Spleen (tissue), 11 donors: ENCODE results near the gene IGLL5. TPM values are rescaled to one million over a fixed set of nuclear protein-coding genes. Genes with fewer than 3 reads are reported as not detected.
A peak's percentile ranks its signal among the peaks of the same experiment; 100 is the strongest.
"Not testable (repeated sequence)": the region's sequence is repeated elsewhere in the genome, so short reads cannot be mapped to it uniquely, and the experiment has no call there.

ENCODE experiments used
- DNase-seq: peaks from one replicate; pipeline ENCODE4 v3.0.0-alpha.2; 2020
- H3K27ac ChIP-seq, 8 donors: fragments of 200-600 bp; sonication (generic) in 7 of 8; 1 replicate in 4 of 8; 2 replicates in 4 of 8; pipeline versions ENCODE4 v1.5.0 to v1.8.0; 2016 to 2021; ENCODE audit warnings: inconsistent platforms in 4 of 8, mild to moderate bottlenecking in 4 of 8, moderate library complexity in 1 of 8
- H3K27me3 ChIP-seq, 7 donors: fragments of 200-600 bp; sonication (generic) in 6 of 7; replicated peaks in 1 of 7; 1 replicate in 4 of 7; 2 replicates in 3 of 7; pipeline versions ENCODE4 v1.5.0 to v1.8.0; 2016 to 2021; ENCODE audit warnings: inconsistent platforms in 3 of 7, mild to moderate bottlenecking in 1 of 7
- H3K36me3 ChIP-seq, 6 donors: fragments of 200-600 bp; sonication (generic) in 5 of 6; 1 replicate in 4 of 6; 2 replicates in 2 of 6; pipeline versions ENCODE4 v1.5.0 to v1.8.0; 2016 to 2021; ENCODE audit warnings: inconsistent platforms in 2 of 6
- H3K4me1 ChIP-seq, 6 donors: fragments of 200-600 bp; sonication (generic) in 5 of 6; 1 replicate in 3 of 6; 2 replicates in 3 of 6; pipeline versions ENCODE4 v1.5.0 to v1.8.0; 2016 to 2021; ENCODE audit warnings: inconsistent platforms in 3 of 6
- H3K4me3 ChIP-seq, 8 donors: fragments of 200-600 bp; sonication (generic) in 7 of 8; 1 replicate in 4 of 8; 2 replicates in 4 of 8; pipeline versions ENCODE4 v1.5.0 to v1.8.0; 2016 to 2021; ENCODE audit warnings: inconsistent platforms in 4 of 8, mild to moderate bottlenecking in 4 of 8, moderate library complexity in 2 of 8
- H3K9me3 ChIP-seq, 8 donors: fragments of 200-600 bp; sonication (generic) in 7 of 8; 1 replicate in 4 of 8; 2 replicates in 4 of 8; pipeline versions ENCODE4 v1.5.0 to v1.8.0; 2016 to 2021; ENCODE audit warnings: inconsistent platforms in 4 of 8
- POLR2A ChIP-seq, 3 donors: fragments of 450-650 bp; IDR thresholded peaks; one replicate each; pipeline ENCODE4 v1.5.1; 2017; ENCODE audit warnings: antibody characterized with exemption in 3 of 3, mild to moderate bottlenecking in 1 of 3
- POLR2AphosphoS5 ChIP-seq, 3 donors: sonication (generic); formaldehyde crosslinking; IDR thresholded peaks; one replicate each; pipeline ENCODE4 v1.5.1; 2017; ENCODE audit warnings: antibody characterized with exemption in 3 of 3
- WGBS, 5 donors: extraction: QIAGEN DNeasy Blood & Tissue Kit in 3 of 5; methylation state at CpG; one replicate each; pipeline versions ENCODE4 v1.1.5 to v1.1.7; 2013 to 2018; 5-methylcytosine and 5-hydroxymethylcytosine counted together
- intact Hi-C: fragments of 100-400 bp; cut with DNase I; formaldehyde crosslinking; loops from one replicate; pipeline ENCODE4 v1.15.0; 2023; ENCODE audit warnings: low total_unique reads
- polyA plus RNA-seq, 3 donors: library from polyadenylated mRNA; stranded (reverse); fragments of 200-250 nt; gene quantifications; one replicate each; pipeline ENCODE4 v1.2.1, GENCODE V29; 2013
- total RNA-seq, 7 donors: library from RNA; depleted of rRNA in 3 of 7; stranded (reverse); fragments of >200 nt in 3 of 7; fragmentation: NEBNext Ultra II Directional in 4 of 7; extraction: Animal tissue kit (Norgen Biotek cat#: 25700) in 4 of 7; gene quantifications; one replicate each; pipeline versions ENCODE4 v1.1.0 to v1.2.1, GENCODE V29; 2016 to 2021
- TF ChIP-seq, protein P1 (sequence below), 11 experiments: fragments of 200-600 bp in 7 of 11; fragments of 450-650 bp in 4 of 11; sonication (generic) in 4 of 11; IDR thresholded peaks in 8 of 11; conservative IDR thresholded peaks in 3 of 11; 1 replicate in 7 of 11; 2 replicates in 4 of 11; pipeline versions ENCODE4 v1.4.0 to v1.8.0; 2016 to 2021; ENCODE audit warnings: antibody characterized with exemption in 11 of 11, inconsistent platforms in 4 of 11, mild to moderate bottlenecking in 1 of 11
- donor health status: healthy with polysubstance abuse.
- donor health status: DM: no; HTN: no; CAD: no; lungs with moderate emphysema.
- donor health status: DM: no; HTN: no; CAD: no.
- donor health status: Bipolar disorder and iron deficiency.
- donor health status: healthy.
- donor health status: DM: no; HTN: no; CAD: no.
- donor health status: DM: yes; HTN: yes; CAD: no.

IGLL5 gene
- total and polyA plus RNA-seq, 10 donors = 55.9 to 720 (median 127) TPM

DNA sequence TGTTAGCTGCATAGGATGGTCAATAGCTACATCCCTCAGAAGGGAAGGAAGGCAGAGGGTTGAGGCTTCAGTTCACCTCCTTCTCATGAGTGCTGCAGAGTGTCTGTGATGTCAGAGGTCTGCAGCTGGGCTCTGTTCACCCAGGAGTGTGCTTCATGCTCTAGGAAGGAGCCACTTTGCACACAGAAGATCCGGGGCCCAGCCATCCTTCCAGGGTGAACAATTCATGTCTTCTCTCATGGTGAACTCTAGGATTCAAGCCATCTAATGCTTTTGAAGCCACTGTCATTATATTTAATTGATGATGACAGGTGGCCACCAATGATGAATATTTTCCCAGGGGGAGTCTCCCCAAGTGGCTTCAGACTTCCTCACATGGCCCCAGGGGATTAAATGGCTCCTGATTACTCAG, 16.2 kb downstream of the IGLL5 start:
- TF ChIP-seq POLR2AphosphoS5 (IDR thresholded peaks at IDR 0.05) = peak in 1 of 3 donors; percentile 13
- H3K36me3 ChIP-seq, H3K4me3 ChIP-seq, H3K27me3 ChIP-seq, intact Hi-C loops, H3K9me3 ChIP-seq: not testable (repeated sequence)
- peak overlapping the region in 3 of 8 donors; percentile 34 to 65 (median 62) for H3K27ac ChIP-seq
- 60 to 82% (median 69%) methylated on average over 1 of the region's 1 CpG for WGBS, 5 donors
- peak; percentile 67 for DNase-seq
- peaks cover 0 to 37% (median 0%) of the 10 kb centered on the region in 6 donors for H3K4me1 ChIP-seq

DNA sequence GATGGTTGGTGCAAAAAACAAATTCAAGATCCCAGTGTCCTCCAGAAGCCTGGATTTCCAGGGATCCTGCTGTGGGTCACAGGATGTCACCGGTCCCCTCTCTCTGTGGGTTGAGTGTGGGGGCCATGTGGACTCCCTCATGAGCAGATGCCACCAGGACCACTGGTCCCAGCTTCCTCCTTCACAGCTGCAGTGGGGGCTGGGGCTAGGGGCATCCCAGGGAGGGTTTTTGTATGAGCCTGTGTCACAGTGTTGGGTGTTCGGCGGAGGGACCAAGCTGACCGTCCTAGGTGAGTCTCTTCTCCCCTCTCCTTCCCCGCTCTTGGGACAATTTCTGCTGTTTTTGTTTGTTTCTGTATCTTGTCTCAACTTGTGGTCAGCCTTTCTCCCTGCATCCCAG, 17.1 kb downstream of the IGLL5 start:
- peaks cover 0 to 35% (median 0%) of the 10 kb centered on the region in 6 donors for H3K4me1 ChIP-seq
- DNase-seq = peak; percentile 56
- H3K9me3 ChIP-seq, intact Hi-C loops, H3K36me3 ChIP-seq, H3K27me3 ChIP-seq: not testable (repeated sequence)
- H3K27ac ChIP-seq = peak overlapping the region in 3 of 8 donors; percentile 31 to 62 (median 54)
- H3K4me3 ChIP-seq = peak overlapping the region in 2 of 8 donors; percentile 14 to 19
- WGBS, 5 donors = 77 to 96% (median 86%) methylated on average over 4 to 5 of the region's 5 CpGs

DNA sequence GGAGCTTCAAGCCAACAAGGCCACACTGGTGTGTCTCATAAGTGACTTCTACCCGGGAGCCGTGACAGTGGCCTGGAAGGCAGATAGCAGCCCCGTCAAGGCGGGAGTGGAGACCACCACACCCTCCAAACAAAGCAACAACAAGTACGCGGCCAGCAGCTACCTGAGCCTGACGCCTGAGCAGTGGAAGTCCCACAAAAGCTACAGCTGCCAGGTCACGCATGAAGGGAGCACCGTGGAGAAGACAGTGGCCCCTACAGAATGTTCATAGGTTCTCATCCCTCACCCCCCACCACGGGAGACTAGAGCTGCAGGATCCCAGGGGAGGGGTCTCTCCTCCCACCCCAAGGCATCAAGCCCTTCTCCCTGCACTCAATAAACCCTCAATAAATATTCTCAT, 18.8 kb downstream of the IGLL5 start:
- intact Hi-C loops = not testable (repeated sequence)
- peak; percentile 51 for DNase-seq

DNA sequence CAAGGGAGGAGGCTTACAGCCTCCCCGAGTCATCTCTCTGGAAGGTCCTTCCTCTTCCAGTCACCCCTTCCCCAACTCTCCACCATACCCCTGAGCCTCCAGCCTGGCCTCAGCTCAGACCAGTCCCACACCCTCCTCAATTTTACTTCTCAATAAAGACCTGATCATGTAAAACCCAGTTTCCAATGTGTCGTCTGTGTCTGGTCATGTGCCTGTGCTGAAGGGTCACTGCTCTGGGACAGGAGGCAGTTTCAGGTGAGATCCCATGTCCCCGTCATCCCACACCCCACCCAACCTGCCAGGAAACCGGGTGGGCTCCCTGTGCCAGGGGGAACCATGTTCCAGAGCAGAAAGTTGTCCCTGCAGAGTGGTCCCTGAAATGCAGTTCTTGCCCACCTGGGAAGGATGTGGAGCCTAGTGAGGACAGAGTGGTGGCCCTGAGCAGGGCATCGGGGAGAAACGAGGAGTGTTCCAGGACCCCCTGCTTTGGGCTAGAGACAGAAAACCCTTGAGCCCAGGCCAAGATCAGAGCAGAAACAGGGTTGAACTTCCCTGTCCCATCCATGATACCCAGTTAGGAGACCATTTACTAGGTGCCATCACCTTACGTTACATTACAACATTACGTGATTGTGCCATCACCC, 19.4 kb downstream of the IGLL5 start:
- DNase-seq = peak; percentile 51
- intact Hi-C loops = no loop called here
- H3K36me3 ChIP-seq = no peaks in the 10 kb centered on the region
- no peaks in the 10 kb centered on the region for H3K9me3 ChIP-seq
- H3K27me3 ChIP-seq = no peaks in the 10 kb centered on the region
- peak overlapping the region in 1 of 8 donors; percentile 21 for H3K4me3 ChIP-seq
- 79 to 87% (median 85%) methylated on average over 8 of the region's 8 CpGs for WGBS, 5 donors
- TF ChIP-seq POLR2AphosphoS5 (IDR thresholded peaks at IDR 0.05) = no peak
- peaks cover 0 to 42% (median 10%) of the 10 kb centered on the region in 6 donors for H3K4me1 ChIP-seq
- H3K27ac ChIP-seq = peak overlapping the region in 3 of 8 donors; percentile 25 to 52 (median 29)

More for the DNA sequence above, 18.8 kb downstream of the IGLL5 start:
- H3K9me3 ChIP-seq, H3K27me3 ChIP-seq, H3K36me3 ChIP-seq: not testable (repeated sequence)
- H3K27ac ChIP-seq = peak overlapping the region in 1 of 8 donors; percentile 29
- peaks cover 0 to 42% (median 9%) of the 10 kb centered on the region in 6 donors for H3K4me1 ChIP-seq
- 57 to 84% (median 79%) methylated on average over 4 to 8 of the region's 10 CpGs for WGBS, 5 donors
- H3K4me3 ChIP-seq = peak overlapping the region in 1 of 8 donors; percentile 12

DNA sequence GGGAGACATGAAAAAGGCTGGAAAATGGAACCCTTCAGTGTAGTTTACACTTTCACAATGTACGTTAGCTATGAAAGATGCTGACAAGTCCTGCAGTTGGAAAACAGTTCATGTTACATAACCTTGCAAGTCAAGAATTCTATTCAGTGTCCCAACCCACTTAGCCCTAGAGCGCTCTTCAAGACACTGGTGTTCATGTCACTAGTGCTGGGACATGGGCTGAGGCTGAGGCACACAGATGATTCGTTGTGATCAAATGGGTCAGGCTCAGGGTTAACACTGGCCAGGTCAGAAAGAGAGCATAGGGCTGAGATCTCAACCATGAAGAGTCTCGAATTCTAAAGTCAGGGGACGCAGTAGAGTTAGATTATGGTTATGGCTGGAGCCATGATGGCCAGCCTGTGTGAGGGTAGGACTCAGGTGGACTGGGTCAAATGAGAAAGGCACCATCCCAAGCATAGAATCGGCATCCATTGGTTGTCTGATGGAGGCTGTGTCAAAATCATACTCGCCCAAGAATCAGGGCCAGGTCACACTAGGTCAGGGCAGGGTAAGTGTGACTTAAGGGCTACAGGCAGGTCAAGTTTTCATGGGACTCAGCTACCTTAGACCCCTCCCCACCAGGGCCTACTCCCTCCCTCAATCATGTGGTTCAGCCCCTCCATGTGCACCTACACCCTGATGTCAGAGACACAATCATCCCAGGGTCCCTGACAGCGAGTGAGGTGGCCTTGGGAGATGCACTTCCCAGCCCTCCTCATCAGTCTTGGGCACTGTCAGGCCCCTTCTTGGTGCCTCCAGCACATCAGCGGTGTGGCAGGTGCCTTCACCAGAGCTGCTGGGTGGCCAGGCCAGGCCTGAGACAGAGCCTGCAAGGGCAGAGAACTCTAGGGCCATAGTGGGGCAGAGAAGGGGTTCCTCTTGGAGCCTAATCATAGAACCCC, 20.2 kb downstream of the IGLL5 start:
- Histone ChIP-seq H3K27ac (peak overlapping the region in 1 of 8 donors; percentile 52), H3K27me3 (no peaks in the 10 kb centered on the region), H3K9me3 (no peaks in the 10 kb centered on the region), H3K4me1 (peaks cover 0 to 41% (median 10%) of the 10 kb centered on the region in 6 donors), H3K4me3 (no peak overlapping the region), H3K36me3 (no peaks in the 10 kb centered on the region)
- WGBS, 5 donors = 86 to 89% (median 88%) methylated on average over 8 to 9 of the region's 9 CpGs
- peak; percentile 64 for DNase-seq
- intact Hi-C loops = no loop called here
- no peak for TF ChIP-seq POLR2A (IDR thresholded peaks at IDR 0.05)
- TF ChIP-seq, protein P1, sequence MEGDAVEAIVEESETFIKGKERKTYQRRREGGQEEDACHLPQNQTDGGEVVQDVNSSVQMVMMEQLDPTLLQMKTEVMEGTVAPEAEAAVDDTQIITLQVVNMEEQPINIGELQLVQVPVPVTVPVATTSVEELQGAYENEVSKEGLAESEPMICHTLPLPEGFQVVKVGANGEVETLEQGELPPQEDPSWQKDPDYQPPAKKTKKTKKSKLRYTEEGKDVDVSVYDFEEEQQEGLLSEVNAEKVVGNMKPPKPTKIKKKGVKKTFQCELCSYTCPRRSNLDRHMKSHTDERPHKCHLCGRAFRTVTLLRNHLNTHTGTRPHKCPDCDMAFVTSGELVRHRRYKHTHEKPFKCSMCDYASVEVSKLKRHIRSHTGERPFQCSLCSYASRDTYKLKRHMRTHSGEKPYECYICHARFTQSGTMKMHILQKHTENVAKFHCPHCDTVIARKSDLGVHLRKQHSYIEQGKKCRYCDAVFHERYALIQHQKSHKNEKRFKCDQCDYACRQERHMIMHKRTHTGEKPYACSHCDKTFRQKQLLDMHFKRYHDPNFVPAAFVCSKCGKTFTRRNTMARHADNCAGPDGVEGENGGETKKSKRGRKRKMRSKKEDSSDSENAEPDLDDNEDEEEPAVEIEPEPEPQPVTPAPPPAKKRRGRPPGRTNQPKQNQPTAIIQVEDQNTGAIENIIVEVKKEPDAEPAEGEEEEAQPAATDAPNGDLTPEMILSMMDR (IDR thresholded peaks at IDR 0.05 in 8 of 11, conservative IDR thresholded peaks at IDR 0.05 in 3 of 11) = no peak
- no peak for TF ChIP-seq POLR2AphosphoS5 (IDR thresholded peaks at IDR 0.05)

DNA sequence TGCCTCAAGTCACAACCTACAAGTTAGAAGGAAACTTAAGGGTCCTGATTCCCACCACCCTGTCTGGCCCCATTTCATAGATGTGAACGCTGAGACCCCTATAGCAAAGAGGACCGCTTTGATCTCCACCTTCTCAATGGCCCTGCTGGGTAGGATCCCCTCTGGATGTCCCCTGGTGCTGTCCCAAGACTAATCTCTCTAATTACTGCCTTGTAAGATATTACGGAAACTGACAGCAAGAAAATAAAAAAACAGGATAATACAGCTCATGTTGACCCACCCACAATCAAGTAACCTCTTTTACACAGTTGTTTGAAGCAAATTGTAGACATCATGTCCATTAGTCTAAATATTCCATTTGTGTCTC, 20.9 kb downstream of the IGLL5 start:
- DNase-seq = no peak
- TF ChIP-seq, protein P1 (IDR thresholded peaks at IDR 0.05 in 8 of 11, conservative IDR thresholded peaks at IDR 0.05 in 3 of 11) = no peak
- TF ChIP-seq POLR2AphosphoS5 (IDR thresholded peaks at IDR 0.05) (no peak), POLR2A (IDR thresholded peaks at IDR 0.05) (no peak)
- Histone ChIP-seq H3K4me3 (no peak overlapping the region), H3K27ac (peak overlapping the region in 1 of 8 donors; percentile 52), H3K9me3 (no peaks in the 10 kb centered on the region), H3K36me3 (no peaks in the 10 kb centered on the region), H3K4me1 (peaks cover 0 to 40% (median 9%) of the 10 kb centered on the region in 6 donors), H3K27me3 (no peaks in the 10 kb centered on the region)
- 82 to 96% (median 88%) methylated on average over 3 of the region's 3 CpGs for WGBS, 5 donors
- intact Hi-C loops = no loop called here
